Aorta (tissue), 5 donors: ENCODE data around the gene C2CD2. TPM values are rescaled to one million over a fixed set of nuclear protein-coding genes. Genes with fewer than 3 reads are reported as not detected.

Experiments used
- ATAC-seq: fragments of 200-7000 bp; cut with Tn5 transposase; one replicate; pipeline ENCODE4 v1.9.1; 2022; ENCODE audit warnings: moderate library complexity; ENCODE audit not compliant: low FRiP score
- DNase-seq, 2 donors: peaks; one replicate each; pipeline ENCODE4 v3.0.0-alpha.2; 2020
- H3K27ac ChIP-seq, 2 donors: one replicate each; pipeline ENCODE4 v1.5.1; 2013; ENCODE audit warnings: low read length in 2 of 2, mild to moderate bottlenecking in 2 of 2, moderate library complexity in 2 of 2, control low read depth in 1 of 2, inconsistent platforms in 1 of 2, low read depth in 1 of 2
- H3K27me3 ChIP-seq, 2 donors: one replicate each; pipeline ENCODE4 v1.6.1; 2013; ENCODE audit warnings: control low read depth in 1 of 2, low read length in 1 of 2, mild to moderate bottlenecking in 1 of 2, moderate library complexity in 1 of 2; ENCODE audit not compliant: insufficient read depth in 2 of 2, control insufficient read depth in 1 of 2
- H3K36me3 ChIP-seq, 2 donors: one replicate each; pipeline ENCODE4 v1.6.1; 2013; ENCODE audit warnings: control low read depth in 1 of 2, low read length in 1 of 2, mild to moderate bottlenecking in 1 of 2; ENCODE audit not compliant: insufficient read depth in 2 of 2, control insufficient read depth in 1 of 2
- H3K4me1 ChIP-seq, 2 donors: one replicate each; pipeline ENCODE4 v1.6.1; 2013; ENCODE audit warnings: low read length in 2 of 2, control low read depth in 1 of 2, mild to moderate bottlenecking in 1 of 2, moderate library complexity in 1 of 2; ENCODE audit not compliant: insufficient read depth in 2 of 2, control insufficient read depth in 1 of 2
- H3K4me3 ChIP-seq, 2 donors: one replicate each; pipeline ENCODE4 v1.5.1; 2013; ENCODE audit warnings: low read length in 2 of 2, control low read depth in 1 of 2, mild to moderate bottlenecking in 1 of 2
- H3K9me3 ChIP-seq: one replicate; pipeline ENCODE4 v1.6.1; 2013; ENCODE audit warnings: mild to moderate bottlenecking, low read length; ENCODE audit not compliant: control insufficient read depth
- WGBS, 2 donors: extraction: QIAGEN DNeasy Blood & Tissue Kit; methylation state at CpG; one replicate each; pipeline ENCODE4 v1.1.7; 2013; 5-methylcytosine and 5-hydroxymethylcytosine counted together
- intact Hi-C, 2 donors: fragments of 100-400 bp; cut with DNase I; formaldehyde crosslinking; loops; one replicate each; pipeline versions ENCODE4 v1.14.2 to v1.15.0; 2022
- polyA plus RNA-seq, 2 donors: library from polyadenylated mRNA; stranded (reverse); fragments of 200-250 nt; gene quantifications; one replicate each; pipeline ENCODE4 v1.2.3, GENCODE V29; 2013
- total RNA-seq, 2 donors: library from RNA; stranded (reverse); fragmentation: NEBNext Ultra II Directional; extraction: Animal tissue kit (Norgen Biotek cat#: 25700); gene quantifications; one replicate each; pipeline ENCODE4 v1.2.1, GENCODE V29; 2021
- donor health status: healthy with polysubstance abuse.
- donor health status: Bipolar disorder and iron deficiency.
- donor health status: DM: no; HTN: no; CAD: no.
- donor health status: DM: no; HTN: no; CAD: no.
- donor health status: DM: yes; HTN: yes; CAD: no.

The C2CD2 gene
- total and polyA plus RNA-seq, 4 donors = 25.5 to 59.8 (median 47.8) TPM

DNA sequence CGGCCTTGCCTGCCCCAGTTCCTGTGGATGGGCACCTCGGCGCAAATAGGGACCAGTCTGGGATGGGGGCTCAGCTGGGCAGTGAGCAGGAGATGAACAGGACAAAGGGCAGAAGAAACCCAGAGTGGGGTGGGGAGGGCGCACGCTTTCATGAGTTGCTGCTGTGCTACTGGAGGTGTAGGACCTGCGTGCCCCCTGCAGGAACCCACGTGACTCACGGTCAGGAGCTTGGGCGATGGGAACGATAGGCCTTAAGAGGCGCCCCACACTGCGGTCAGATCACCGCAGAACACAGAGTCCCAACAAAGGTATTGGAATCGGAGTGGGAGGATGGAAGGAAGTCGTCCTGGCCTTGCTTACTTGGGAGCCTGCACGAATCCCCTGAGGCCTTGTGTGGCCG is 91.8 kb downstream of the C2CD2 start:
- ATAC-seq (no peak), DNase-seq (no peak)
- H3K27me3 ChIP-seq = no peaks in the 10 kb centered on the region
- WGBS, 2 donors = 94 to 95% methylated on average over 17 of the region's 17 CpGs
- no peak overlapping the region for H3K4me3 ChIP-seq
- peaks cover 0 to 2% of the 10 kb centered on the region in 2 donors for H3K36me3 ChIP-seq
- no peaks in the 10 kb centered on the region for H3K9me3 ChIP-seq
- no peak overlapping the region for H3K27ac ChIP-seq
- H3K4me1 ChIP-seq = no peaks in the 10 kb centered on the region
- intact Hi-C loops = loop anchor here in 1 of 2 donors (10.0 kb wide), 1 partner anchor 57 kb away; no protein-coding TSS in a partner anchor

DNA sequence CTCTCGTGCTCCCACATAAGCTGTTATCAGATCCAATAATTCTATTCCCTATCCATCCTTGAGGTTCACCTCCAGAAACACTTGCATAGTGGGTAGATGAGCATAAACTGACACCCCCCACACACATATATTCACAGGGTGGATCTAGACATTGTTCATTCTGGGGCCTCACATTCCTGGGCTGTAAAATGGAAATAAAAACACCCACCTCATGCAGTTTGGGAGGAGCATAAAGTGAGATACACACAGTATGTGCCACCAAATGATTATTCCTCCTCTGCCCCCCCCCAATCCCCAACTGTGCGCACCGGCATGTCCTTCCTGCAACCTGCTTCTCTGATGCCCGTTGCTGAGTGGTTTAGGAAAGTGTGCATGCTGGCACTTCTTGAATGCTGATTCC is 92.6 kb downstream of the C2CD2 start:
- Histone ChIP-seq H3K36me3 (peaks cover 0 to 3% of the 10 kb centered on the region in 2 donors), H3K4me1 (no peaks in the 10 kb centered on the region), H3K27me3 (no peaks in the 10 kb centered on the region), H3K4me3 (no peak overlapping the region), H3K9me3 (no peaks in the 10 kb centered on the region), H3K27ac (no peak overlapping the region)
- DNase-seq (no peak), ATAC-seq (no peak)
- intact Hi-C loops = loop anchor here in 1 of 2 donors (10.0 kb wide), 1 partner anchor 56 kb away; no protein-coding TSS in a partner anchor
- 81 to 88% methylated on average over 4 of the region's 4 CpGs for WGBS, 2 donors

DNA sequence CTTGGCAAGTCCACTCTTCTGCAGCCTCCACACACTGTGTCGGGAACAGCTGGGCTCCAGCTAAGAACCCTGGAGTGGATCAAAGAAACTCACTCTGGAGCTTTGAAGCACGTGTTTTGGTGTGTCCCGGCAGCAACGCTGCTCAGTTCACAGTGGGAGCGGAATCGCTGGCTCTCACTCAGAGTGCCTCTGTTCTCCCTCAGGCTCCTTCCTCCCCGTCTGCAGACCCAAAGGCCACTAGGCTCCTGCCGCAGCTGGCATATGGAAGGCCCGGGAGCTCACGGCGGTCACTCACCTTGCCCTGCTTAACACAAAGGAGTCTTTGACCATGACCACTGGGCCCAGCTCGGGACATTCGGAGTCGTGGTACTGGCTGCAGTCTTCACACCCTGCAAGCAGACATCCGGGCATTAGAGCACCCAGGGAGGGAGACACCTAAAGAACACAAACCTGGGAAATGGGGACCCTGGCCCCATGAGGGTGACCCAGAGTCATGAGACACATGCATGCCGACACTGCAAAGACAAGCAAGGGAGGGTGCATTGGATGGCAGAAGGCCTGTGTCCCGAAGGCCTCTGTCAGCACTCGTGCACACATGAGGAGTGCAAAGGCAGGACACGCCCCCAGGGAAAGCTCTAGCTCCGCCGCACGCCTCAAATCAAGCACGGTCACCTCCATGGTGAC is 94.4 kb downstream of the C2CD2 start:
- H3K4me1 ChIP-seq = no peaks in the 10 kb centered on the region
- 92 to 95% methylated on average over 23 of the region's 23 CpGs for WGBS, 2 donors
- H3K27me3 ChIP-seq = no peaks in the 10 kb centered on the region
- H3K4me3 ChIP-seq = no peak overlapping the region
- intact Hi-C loops = no loop called here
- DNase-seq (no peak), ATAC-seq (no peak)
- no peak overlapping the region for H3K27ac ChIP-seq
- peaks cover 2 to 4% of the 10 kb centered on the region in 2 donors for H3K36me3 ChIP-seq
- H3K9me3 ChIP-seq = no peaks in the 10 kb centered on the region

DNA sequence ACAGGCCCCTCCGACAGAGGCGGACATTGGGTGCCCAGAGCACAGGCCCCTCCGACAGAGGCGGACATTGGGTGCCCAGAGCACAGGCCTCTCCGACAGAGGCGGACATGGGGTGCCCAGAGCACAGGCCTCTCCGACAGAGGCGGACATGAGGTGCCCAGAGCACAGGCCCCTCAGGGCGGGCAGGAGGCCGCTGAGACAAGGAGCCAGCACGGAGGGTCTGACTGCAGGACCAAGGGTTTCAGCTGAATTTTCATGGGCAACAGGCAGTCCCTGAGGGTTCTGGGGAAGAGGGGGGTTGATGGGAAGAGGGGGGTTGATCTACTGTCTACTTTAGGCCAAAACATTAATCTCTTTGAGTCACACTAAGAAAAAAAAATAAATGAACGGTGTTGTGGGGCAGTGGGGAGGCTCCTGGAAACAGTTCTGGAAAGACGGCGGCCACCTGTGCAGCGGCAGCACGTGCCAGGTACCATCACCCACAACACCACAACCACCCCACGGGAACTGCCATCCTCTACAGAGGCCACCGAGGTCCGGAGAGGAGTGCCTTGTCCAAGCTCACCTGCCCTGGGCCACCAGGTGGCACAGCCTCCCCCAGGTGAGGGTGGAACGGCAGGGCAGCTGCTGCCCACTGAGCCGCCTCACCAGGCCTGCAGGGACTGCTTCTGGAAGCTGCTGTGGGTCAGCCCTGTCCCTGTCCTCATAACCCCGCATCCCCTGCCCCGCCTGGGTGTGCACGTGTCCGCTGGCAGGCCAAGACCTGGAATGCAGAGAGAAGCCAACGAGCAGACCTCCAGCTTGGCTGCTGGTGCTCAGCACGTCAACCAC is 95.1 kb downstream of the C2CD2 start:
- WGBS, 2 donors = 94 to 96% methylated on average over 24 to 27 of the region's 27 CpGs
- no peak for DNase-seq
- H3K27ac ChIP-seq = no peak overlapping the region
- no peaks in the 10 kb centered on the region for H3K27me3 ChIP-seq
- intact Hi-C loops = no loop called here
- ATAC-seq = no peak
- no peaks in the 10 kb centered on the region for H3K4me1 ChIP-seq
- H3K36me3 ChIP-seq = peaks cover 2 to 7% of the 10 kb centered on the region in 2 donors
- no peaks in the 10 kb centered on the region for H3K9me3 ChIP-seq
- H3K4me3 ChIP-seq = no peak overlapping the region

DNA sequence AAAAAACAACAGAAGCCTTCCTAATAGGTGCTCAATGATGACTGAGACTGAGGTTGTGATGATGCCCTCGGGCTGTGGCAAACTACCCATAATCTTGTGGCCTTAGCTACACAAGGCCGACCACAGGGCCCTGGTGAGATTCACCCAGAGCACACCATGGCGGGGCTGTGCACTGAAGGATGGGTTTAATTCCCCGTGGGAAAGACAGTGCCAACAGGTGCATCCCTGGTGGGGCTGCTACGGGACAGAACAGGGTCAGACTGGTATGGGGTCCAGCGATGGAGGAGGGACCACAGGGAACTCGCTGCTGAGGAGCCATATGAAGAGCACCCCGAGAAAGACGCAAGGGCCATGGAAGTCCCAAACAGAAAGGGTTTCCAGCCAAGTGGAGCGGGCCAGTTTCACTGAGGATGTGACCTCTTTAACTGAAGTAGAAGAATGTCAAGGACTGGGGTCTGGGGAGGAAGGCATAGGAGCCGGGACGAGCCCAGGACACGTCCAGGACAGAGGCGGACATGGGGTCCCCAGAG is 96.0 kb downstream of the C2CD2 start:
- no peak for DNase-seq
- H3K36me3 ChIP-seq = peaks cover 2 to 7% of the 10 kb centered on the region in 2 donors
- no peaks in the 10 kb centered on the region for H3K4me1 ChIP-seq
- 97 to 98% methylated on average over 14 of the region's 14 CpGs for WGBS, 2 donors
- no peak for ATAC-seq
- no peaks in the 10 kb centered on the region for H3K9me3 ChIP-seq
- H3K27me3 ChIP-seq = no peaks in the 10 kb centered on the region
- no peak overlapping the region for H3K27ac ChIP-seq
- intact Hi-C loops = no loop called here
- no peak overlapping the region for H3K4me3 ChIP-seq

DNA sequence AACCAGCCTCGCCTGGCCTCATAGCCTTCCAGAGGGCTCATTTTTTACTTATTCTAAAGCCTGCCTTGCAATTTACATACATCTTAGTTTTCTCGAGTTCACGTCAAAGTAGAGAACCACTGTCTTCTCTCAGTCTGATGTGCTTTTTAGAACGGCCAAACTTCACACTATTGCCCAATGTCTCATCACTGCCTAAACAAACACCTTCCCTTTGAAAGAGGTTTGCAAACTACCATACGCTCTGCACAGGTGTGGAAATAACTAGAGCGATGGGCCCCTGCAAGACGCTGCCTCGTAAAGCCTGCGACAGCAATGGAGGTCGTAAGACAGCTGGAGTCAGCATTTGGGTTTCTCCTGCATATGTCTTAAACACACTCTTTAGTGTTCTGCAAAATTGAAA is 97.2 kb downstream of the C2CD2 start:
- H3K36me3 ChIP-seq = peaks cover 2 to 7% of the 10 kb centered on the region in 2 donors
- 80 to 94% methylated on average over 10 of the region's 10 CpGs for WGBS, 2 donors
- no peaks in the 10 kb centered on the region for H3K4me1 ChIP-seq
- H3K27ac ChIP-seq = no peak overlapping the region
- no peaks in the 10 kb centered on the region for H3K27me3 ChIP-seq
- DNase-seq = no peak
- no peak for ATAC-seq
- intact Hi-C loops = no loop called here
- H3K9me3 ChIP-seq = no peaks in the 10 kb centered on the region
- H3K4me3 ChIP-seq = no peak overlapping the region

DNA sequence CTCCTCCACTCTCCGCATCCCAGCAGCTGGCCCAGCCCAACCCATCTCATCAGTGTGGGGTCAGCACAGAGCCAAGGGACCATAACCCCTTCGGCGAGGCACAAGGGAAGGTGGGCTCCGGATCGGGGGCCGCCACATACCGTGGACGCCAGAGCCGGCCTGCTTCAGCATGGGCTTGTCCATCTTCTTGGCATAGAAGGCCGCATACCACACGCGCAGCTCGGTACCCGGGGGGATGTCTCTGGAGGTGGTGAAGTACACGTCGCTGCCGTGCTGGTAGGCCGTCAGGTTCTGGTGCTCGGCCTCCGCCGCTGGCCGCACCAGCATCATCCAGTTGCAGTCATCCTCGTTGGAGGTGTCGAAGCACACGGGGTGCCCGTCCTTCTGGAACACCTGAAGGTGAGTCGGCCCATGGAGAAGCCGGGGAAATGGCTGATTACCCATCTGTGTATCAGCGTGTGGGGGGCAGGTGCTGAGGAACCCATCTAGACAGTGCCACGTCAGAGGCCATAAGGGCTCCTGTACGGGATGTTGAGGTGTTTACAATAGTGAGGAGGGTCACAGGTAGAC is 99.3 kb downstream of the C2CD2 start:
- Histone ChIP-seq H3K4me3 (no peak overlapping the region), H3K27ac (no peak overlapping the region), H3K4me1 (no peaks in the 10 kb centered on the region), H3K36me3 (peaks cover 2 to 7% of the 10 kb centered on the region in 2 donors), H3K9me3 (no peaks in the 10 kb centered on the region), H3K27me3 (no peaks in the 10 kb centered on the region)
- no peak for DNase-seq
- ATAC-seq = no peak
- intact Hi-C loops = no loop called here
- 94 to 95% methylated on average over 31 of the region's 31 CpGs for WGBS, 2 donors

GRCh38 chr21:41852929-41853320 is 100.9 kb downstream of the C2CD2 start:
- DNase-seq (no peak), ATAC-seq (no peak)
- intact Hi-C loops = no loop called here
- no peak overlapping the region for H3K4me3 ChIP-seq
- no peaks in the 10 kb centered on the region for H3K9me3 ChIP-seq
- H3K27me3 ChIP-seq = no peaks in the 10 kb centered on the region
- H3K36me3 ChIP-seq = peaks cover 2 to 7% of the 10 kb centered on the region in 2 donors
- H3K4me1 ChIP-seq = no peaks in the 10 kb centered on the region
- WGBS, 2 donors = 94% methylated on average over 9 of the region's 9 CpGs
- H3K27ac ChIP-seq = no peak overlapping the region
